Transverse colon (tissue), 3 donors: ENCODE data around the gene SELPLG.

Source experiments
- CTCF ChIP-seq, 5 experiments: fragments of 200-600 bp in 3 of 5; fragments of 450-650 bp in 2 of 5; sonication (generic) in 3 of 5; IDR thresholded peaks; 1 replicate in 2 of 5; 2 replicates in 3 of 5; pipeline ENCODE4 v1.5.1; 2016 to 2017; ENCODE audit warnings: antibody characterized with exemption in 5 of 5, inconsistent platforms in 3 of 5, mild to moderate bottlenecking in 2 of 5, moderate library complexity in 1 of 5
- EP300 ChIP-seq: sonication (generic); formaldehyde crosslinking; IDR thresholded peaks from one replicate; pipeline ENCODE4 v1.6.1; 2017; ENCODE audit warnings: antibody characterized with exemption, low read depth
- POLR2A ChIP-seq: fragments of 450-650 bp; IDR thresholded peaks from one replicate; pipeline ENCODE4 v1.6.1; 2016; ENCODE audit warnings: antibody characterized with exemption, mild to moderate bottlenecking, moderate library complexity

GRCh38 chr12:108629824-108630476, 3.7 kb downstream of the SELPLG start:
- TF ChIP-seq CTCF (IDR thresholded peaks at IDR 0.05) (no peak), POLR2A (no peak), EP300 (no peak)
